ENCODE data around the gene SOX5.

GRCh38 chr12:23523339-23523738 is 426.1 kb downstream of the SOX5 start:
- TF ChIP-seq POLR2A (IDR thresholded peaks at IDR 0.05) = no peak
- TF ChIP-seq, protein P1, sequence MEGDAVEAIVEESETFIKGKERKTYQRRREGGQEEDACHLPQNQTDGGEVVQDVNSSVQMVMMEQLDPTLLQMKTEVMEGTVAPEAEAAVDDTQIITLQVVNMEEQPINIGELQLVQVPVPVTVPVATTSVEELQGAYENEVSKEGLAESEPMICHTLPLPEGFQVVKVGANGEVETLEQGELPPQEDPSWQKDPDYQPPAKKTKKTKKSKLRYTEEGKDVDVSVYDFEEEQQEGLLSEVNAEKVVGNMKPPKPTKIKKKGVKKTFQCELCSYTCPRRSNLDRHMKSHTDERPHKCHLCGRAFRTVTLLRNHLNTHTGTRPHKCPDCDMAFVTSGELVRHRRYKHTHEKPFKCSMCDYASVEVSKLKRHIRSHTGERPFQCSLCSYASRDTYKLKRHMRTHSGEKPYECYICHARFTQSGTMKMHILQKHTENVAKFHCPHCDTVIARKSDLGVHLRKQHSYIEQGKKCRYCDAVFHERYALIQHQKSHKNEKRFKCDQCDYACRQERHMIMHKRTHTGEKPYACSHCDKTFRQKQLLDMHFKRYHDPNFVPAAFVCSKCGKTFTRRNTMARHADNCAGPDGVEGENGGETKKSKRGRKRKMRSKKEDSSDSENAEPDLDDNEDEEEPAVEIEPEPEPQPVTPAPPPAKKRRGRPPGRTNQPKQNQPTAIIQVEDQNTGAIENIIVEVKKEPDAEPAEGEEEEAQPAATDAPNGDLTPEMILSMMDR (IDR thresholded peaks at IDR 0.05) = no peak

Measured in adrenal gland (tissue), 5 donors.